Gastrocnemius medialis (tissue), 4 donors: Measurements from ENCODE around the gene CYTH4.

Experiments
- POLR2A ChIP-seq, 2 donors: fragments of 450-650 bp; IDR thresholded peaks; one replicate each; pipeline ENCODE4 v1.6.1; 2017; ENCODE audit warnings: antibody characterized with exemption in 2 of 2, mild to moderate bottlenecking in 2 of 2, moderate library complexity in 2 of 2
- TF ChIP-seq, protein P1 (sequence below), 5 experiments: fragments of 450-650 bp in 3 of 5; fragments of 200-600 bp in 2 of 5; sonication (generic) in 2 of 5; IDR thresholded peaks in 4 of 5; conservative IDR thresholded peaks in 1 of 5; 1 replicate in 4 of 5; 2 replicates in 1 of 5; pipeline ENCODE4 v1.5.1; 2016 to 2019; ENCODE audit warnings: antibody characterized with exemption in 5 of 5, mild to moderate bottlenecking in 3 of 5, moderate library complexity in 3 of 5

DNA sequence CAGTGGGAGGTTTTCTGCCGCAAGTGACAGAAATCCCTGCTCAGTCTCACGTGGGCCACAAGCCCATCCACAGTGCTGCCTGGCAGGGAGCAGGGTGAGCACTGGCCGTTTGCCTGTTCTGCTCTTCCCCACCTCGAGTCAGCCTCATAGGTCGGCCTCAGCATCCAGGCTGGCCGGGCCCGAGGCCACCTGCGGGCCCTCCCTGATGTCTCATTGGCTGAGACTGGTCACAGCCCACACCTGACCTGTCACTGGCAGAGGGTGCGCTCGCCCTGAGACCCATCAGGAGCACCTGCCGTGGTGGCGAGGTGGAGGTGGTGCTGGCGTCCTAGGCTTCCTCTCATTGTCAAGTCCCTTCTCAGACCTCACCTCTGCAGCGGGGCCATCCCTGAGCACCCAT, 72.9 kb downstream of the CYTH4 start:
- TF ChIP-seq, protein P1, sequence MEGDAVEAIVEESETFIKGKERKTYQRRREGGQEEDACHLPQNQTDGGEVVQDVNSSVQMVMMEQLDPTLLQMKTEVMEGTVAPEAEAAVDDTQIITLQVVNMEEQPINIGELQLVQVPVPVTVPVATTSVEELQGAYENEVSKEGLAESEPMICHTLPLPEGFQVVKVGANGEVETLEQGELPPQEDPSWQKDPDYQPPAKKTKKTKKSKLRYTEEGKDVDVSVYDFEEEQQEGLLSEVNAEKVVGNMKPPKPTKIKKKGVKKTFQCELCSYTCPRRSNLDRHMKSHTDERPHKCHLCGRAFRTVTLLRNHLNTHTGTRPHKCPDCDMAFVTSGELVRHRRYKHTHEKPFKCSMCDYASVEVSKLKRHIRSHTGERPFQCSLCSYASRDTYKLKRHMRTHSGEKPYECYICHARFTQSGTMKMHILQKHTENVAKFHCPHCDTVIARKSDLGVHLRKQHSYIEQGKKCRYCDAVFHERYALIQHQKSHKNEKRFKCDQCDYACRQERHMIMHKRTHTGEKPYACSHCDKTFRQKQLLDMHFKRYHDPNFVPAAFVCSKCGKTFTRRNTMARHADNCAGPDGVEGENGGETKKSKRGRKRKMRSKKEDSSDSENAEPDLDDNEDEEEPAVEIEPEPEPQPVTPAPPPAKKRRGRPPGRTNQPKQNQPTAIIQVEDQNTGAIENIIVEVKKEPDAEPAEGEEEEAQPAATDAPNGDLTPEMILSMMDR (IDR thresholded peaks at IDR 0.05 in 4 of 5, conservative IDR thresholded peaks at IDR 0.05 in 1 of 5) = no peak
- TF ChIP-seq POLR2A (IDR thresholded peaks at IDR 0.05) = no peak
